Nephron progenitor cell (in vitro differentiated cells): ENCODE measurements around the gene TMEM31.

Experiments
- DNase-seq: peaks from one replicate; pipeline ENCODE4 v3.0.0; 2021
- H3K27ac Mint-ChIP-seq: 2 replicates; pipeline ENCODE4 v1.8.0; 2021; ENCODE audit warnings: mild to moderate bottlenecking, moderate library complexity, mixed read lengths
- H3K27me3 Mint-ChIP-seq: 2 replicates; pipeline ENCODE4 v1.8.0; 2021; ENCODE audit warnings: mild to moderate bottlenecking, low read depth, mixed read lengths; ENCODE audit not compliant: poor library complexity
- H3K36me3 Mint-ChIP-seq: 2 replicates; pipeline ENCODE4 v1.8.0; 2021; ENCODE audit warnings: low read depth, mixed read lengths
- H3K4me1 Mint-ChIP-seq: 2 replicates; pipeline ENCODE4 v1.8.0; 2021; ENCODE audit warnings: mixed read lengths
- H3K4me3 Mint-ChIP-seq: 2 replicates; pipeline ENCODE4 v1.8.0; 2021; ENCODE audit warnings: mild to moderate bottlenecking, moderate library complexity, mixed read lengths
- H3K9me3 Mint-ChIP-seq: 2 replicates; pipeline ENCODE4 v1.8.0; 2021; ENCODE audit warnings: mild to moderate bottlenecking, moderate library complexity, mixed read lengths
- TF ChIP-seq, protein P1 (sequence below): fragments of 200-600 bp; sonication (generic); IDR thresholded peaks from 2 replicates; pipeline ENCODE4 v1.5.0; 2021; ENCODE audit warnings: antibody characterized with exemption

Gene TMEM31, protein sequence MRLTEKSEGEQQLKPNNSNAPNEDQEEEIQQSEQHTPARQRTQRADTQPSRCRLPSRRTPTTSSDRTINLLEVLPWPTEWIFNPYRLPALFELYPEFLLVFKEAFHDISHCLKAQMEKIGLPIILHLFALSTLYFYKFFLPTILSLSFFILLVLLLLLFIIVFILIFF

DNA sequence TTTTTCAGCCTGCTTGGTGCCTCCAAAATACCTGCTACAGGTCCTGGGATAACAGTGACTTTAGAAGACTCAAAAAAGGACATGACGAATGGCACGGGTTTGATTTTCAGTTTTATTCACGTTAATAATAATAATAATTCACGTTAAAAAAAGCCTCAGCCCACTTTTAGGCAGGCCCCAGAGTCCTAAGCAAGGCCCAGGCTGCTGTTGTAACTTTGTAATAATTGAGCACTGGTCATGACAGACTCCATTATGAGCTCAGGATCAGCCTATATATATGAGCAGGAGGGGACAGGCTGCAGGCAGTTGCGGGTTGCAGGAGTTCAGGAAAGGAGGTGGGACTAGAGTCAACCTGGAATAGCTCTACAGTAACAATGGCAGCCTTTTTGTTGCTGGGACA lies at the start of gene TMEM31:
Gene TMEM31 (plus strand): TSS at position 301 of the 400 bp plus-strand sequence. CDS start 1,350 bp downstream, outside the sequence.
- TF ChIP-seq, protein P1, sequence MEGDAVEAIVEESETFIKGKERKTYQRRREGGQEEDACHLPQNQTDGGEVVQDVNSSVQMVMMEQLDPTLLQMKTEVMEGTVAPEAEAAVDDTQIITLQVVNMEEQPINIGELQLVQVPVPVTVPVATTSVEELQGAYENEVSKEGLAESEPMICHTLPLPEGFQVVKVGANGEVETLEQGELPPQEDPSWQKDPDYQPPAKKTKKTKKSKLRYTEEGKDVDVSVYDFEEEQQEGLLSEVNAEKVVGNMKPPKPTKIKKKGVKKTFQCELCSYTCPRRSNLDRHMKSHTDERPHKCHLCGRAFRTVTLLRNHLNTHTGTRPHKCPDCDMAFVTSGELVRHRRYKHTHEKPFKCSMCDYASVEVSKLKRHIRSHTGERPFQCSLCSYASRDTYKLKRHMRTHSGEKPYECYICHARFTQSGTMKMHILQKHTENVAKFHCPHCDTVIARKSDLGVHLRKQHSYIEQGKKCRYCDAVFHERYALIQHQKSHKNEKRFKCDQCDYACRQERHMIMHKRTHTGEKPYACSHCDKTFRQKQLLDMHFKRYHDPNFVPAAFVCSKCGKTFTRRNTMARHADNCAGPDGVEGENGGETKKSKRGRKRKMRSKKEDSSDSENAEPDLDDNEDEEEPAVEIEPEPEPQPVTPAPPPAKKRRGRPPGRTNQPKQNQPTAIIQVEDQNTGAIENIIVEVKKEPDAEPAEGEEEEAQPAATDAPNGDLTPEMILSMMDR, result no peak
- DNase-seq, result no peak
- peaks cover 2% of the 10 kb centered on the region for H3K27me3 Mint-ChIP-seq
- H3K27ac Mint-ChIP-seq, result no peak within 1 kb of the TSS
- peaks cover 5% of the 10 kb centered on the region for H3K4me1 Mint-ChIP-seq
- H3K9me3 Mint-ChIP-seq, result peaks cover 16% of the 10 kb centered on the region
- H3K36me3 Mint-ChIP-seq, result peaks cover 4% of the 10 kb centered on the region
- no peak within 1 kb of the TSS for H3K4me3 Mint-ChIP-seq

DNA sequence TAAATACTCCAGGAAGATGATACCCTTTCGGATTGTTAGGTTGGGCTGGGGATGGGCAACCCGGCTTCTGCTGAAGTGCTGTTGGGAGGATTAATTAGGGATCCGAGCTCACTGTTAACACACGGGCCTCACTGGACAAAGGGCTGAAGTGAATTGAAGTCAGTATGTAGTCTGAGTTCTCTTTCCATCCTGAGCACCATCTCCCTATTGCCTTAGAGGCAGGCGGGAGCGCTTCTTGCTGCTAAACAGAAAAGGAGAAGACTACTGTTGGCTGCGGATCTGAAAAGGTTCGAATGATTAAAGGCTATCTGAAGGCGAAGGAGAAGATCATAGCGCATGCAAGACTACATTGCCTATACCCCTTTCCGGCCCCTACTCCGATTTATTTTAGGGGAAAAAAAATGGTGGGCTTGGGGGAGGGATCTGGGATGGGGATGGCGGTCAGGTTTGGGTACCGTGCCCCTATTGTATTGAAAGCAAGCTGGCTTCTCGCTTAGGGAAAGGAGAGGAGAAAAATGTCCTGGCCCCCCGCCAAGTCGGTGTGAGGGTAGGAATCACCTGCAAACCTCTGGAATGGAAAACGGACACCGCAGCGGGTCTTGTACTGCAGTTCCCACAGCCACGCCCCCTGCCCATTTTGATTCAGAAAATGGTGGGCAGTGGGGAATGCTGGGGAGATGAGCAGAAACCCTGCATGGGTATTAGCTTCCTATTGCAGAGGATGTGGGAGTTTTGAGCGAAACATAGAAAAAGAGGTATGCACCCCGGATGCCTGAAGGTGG lies 46.5 kb upstream of the TMEM31 start:
- Mint-ChIP-seq H3K9me3 (peaks cover 22% of the 10 kb centered on the region), H3K4me1 (peaks cover 8% of the 10 kb centered on the region), H3K36me3 (no peaks in the 10 kb centered on the region), H3K27me3 (peaks cover 34% of the 10 kb centered on the region), H3K4me3 (peak overlapping the region; percentile 74), H3K27ac (no peak overlapping the region)
- TF ChIP-seq, protein P1, result no peak
- peak; percentile 10 for DNase-seq

DNA sequence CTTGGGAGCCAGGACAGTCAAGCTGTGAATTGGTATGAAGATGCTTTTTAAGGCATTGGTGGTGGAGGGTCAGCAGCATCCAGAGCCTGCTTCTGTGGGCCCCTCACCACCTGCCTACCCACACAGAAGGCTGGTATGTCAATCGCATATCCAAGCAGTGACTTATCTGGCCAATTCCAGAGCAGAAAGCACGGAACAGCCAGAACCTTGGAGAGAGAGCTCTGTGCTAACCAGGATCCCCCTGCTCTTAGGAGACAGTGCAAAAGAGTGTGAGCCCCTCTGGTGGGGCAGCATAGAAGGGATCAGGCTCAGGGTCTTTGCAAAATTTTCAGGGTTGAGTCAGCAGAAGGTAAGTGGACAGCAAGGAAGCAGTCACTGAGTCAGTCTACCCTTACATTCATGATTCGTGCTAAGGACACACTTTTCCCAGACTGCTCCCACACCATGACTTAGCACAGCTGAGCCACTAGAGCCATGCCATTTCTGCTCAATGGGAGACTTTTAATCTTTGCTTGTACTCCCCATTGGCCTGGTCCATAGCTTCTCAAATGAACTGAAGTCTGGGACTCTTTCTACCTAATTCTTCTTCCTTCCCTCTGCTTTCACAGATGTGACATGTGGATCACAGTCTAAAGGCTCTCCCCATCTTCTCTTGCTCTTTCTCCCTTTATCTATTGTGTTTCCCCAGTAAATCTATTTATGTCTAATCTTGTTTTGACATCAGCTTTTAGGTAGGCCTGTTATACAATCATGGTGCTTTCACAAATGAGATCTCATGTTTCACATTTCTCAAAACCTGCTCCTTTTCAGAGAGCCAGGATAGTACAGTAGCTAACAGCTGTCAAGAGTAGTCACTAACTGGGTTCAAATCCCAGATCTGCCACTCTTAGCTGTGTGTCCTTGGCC lies 44.3 kb upstream of the TMEM31 start:
- no peaks in the 10 kb centered on the region for H3K36me3 Mint-ChIP-seq
- TF ChIP-seq, protein P1, result no peak
- peaks cover 32% of the 10 kb centered on the region for H3K27me3 Mint-ChIP-seq
- no peak overlapping the region for H3K27ac Mint-ChIP-seq
- H3K4me3 Mint-ChIP-seq, result no peak overlapping the region
- peaks cover 16% of the 10 kb centered on the region for H3K9me3 Mint-ChIP-seq
- no peak for DNase-seq
- H3K4me1 Mint-ChIP-seq, result peaks cover 8% of the 10 kb centered on the region

DNA sequence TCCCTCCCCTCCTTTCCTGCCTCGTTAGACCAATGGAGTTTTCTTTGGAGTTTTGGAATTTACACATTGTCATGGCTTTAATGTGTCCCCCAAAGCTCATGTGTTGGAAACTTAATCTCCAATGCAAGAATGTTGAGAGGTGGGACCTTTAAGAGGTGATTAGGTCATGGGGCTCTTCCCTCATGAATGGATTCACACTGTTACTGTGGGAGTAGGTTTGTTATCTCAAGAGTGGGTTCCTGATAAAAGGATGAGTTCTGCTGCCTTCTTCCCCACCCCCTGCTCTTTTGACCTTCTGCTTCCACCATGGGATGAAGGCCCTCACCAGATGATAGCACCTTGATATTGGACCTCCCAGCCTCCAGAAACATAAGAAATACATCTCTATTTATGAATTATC lies 41.0 kb upstream of the TMEM31 start:
- no peak for DNase-seq

DNA sequence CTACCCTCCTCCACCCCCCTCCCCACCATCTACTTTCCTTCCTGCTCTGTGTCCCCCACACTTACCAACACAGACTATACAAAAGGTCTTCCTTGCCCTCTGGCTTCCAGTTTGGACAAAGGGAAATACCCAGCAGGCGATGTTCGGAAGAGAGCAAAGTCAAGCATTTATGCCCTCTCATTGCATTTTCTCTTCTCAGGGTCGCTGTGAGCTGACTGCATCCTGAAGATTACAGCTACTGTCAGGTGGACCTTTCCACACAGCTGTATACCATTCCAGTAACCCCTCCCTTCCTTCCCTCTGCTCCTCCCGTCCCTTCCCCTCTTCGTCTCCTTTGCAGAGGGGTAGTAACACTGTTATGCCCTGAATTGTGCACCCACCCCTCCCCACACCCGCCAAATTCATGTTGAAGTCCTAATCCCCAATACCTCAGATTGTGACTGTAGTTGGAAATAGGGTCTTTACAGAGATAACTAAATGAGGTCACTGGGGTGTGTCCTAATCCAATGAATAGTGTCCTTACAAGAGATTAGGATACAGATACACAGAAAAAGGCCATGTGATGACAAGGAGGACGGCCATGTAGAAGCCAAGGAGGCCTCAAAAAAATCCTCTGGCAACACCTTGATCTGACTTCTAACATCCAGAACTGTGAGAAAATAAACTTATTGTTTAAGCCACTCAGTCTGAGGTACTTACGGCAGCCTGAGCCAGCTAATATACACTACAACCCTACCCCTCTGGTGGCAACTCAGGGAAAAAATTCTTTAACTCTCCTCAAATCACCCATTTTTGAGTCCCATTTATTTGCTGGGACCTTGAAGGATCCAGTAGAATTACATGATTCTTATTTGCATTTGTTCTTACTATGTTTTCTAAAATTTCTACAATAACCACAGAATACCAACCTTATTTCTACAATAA lies 35.9 kb upstream of the TMEM31 start:
- Mint-ChIP-seq H3K9me3 (peaks cover 3% of the 10 kb centered on the region), H3K36me3 (peaks cover 36% of the 10 kb centered on the region), H3K4me3 (no peak overlapping the region), H3K27me3 (peaks cover 4% of the 10 kb centered on the region), H3K27ac (no peak overlapping the region), H3K4me1 (no peaks in the 10 kb centered on the region)
- DNase-seq, result no peak
- TF ChIP-seq, protein P1, result no peak

More for the DNA sequence above, 41.0 kb upstream of the TMEM31 start:
- H3K36me3 Mint-ChIP-seq, result no peaks in the 10 kb centered on the region
- TF ChIP-seq, protein P1, result no peak
- H3K27me3 Mint-ChIP-seq, result peaks cover 17% of the 10 kb centered on the region
- H3K9me3 Mint-ChIP-seq, result peaks cover 8% of the 10 kb centered on the region
- no peaks in the 10 kb centered on the region for H3K4me1 Mint-ChIP-seq
- H3K27ac Mint-ChIP-seq, result no peak overlapping the region
- H3K4me3 Mint-ChIP-seq, result no peak overlapping the region
